AG09319 (cell line): ENCODE results near the gene EN1.

Source experiments
- DNase-seq: peaks from one replicate; pipeline ENCODE4 v3.0.0-alpha.2; 2010; ENCODE audit warnings: low read depth; ENCODE audit errors: extremely low read depth
- TF ChIP-seq, protein P1 (sequence below): IDR thresholded peaks from 2 replicates; pipeline ENCODE4 v1.5.1; 2011; ENCODE audit warnings: low read depth, mild to moderate bottlenecking, inconsistent platforms, low read length, moderate library complexity

The EN1 gene

DNA sequence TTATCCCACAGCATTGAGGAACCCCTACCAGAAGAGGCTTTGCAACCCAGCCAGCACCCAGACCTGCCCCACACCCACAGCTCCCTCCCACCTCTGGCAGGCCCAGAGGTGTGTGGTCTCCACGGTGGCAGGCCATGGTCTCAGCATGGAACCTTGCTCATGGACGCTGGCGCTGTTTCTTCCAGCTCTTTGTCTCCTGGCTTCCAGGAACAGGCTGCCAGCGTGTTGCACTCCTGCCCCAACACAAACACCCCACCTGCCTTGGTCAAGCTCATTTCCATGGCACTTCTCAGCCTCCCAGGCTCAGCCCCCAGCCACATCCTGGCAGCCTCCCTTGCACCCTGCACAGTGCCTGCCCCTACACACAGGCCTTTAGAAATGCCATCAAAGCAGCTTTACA, 31.7 kb downstream of the EN1 start:
- TF ChIP-seq, protein P1, sequence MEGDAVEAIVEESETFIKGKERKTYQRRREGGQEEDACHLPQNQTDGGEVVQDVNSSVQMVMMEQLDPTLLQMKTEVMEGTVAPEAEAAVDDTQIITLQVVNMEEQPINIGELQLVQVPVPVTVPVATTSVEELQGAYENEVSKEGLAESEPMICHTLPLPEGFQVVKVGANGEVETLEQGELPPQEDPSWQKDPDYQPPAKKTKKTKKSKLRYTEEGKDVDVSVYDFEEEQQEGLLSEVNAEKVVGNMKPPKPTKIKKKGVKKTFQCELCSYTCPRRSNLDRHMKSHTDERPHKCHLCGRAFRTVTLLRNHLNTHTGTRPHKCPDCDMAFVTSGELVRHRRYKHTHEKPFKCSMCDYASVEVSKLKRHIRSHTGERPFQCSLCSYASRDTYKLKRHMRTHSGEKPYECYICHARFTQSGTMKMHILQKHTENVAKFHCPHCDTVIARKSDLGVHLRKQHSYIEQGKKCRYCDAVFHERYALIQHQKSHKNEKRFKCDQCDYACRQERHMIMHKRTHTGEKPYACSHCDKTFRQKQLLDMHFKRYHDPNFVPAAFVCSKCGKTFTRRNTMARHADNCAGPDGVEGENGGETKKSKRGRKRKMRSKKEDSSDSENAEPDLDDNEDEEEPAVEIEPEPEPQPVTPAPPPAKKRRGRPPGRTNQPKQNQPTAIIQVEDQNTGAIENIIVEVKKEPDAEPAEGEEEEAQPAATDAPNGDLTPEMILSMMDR, result no peak
- no peak for DNase-seq

DNA sequence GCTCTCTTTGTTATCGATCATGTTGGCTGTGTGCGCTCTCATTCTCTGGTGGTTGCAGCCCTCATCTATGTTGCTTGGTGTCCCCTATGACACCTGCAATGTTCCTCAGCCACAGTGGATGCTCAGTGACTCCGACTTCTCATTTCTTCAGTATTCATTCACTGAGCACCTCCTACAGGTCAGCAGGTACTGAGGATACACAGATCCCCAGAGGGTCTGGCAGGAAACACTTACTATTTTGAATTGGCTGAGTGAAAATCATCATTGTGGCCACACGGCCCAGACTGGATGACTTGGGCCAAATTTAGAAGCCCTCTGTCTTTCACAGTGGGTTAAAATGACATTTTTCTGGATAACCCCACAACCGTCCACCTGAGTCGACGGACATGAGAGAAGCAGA, 32.1 kb downstream of the EN1 start:
- no peak for DNase-seq
- TF ChIP-seq, protein P1, result no peak

DNA sequence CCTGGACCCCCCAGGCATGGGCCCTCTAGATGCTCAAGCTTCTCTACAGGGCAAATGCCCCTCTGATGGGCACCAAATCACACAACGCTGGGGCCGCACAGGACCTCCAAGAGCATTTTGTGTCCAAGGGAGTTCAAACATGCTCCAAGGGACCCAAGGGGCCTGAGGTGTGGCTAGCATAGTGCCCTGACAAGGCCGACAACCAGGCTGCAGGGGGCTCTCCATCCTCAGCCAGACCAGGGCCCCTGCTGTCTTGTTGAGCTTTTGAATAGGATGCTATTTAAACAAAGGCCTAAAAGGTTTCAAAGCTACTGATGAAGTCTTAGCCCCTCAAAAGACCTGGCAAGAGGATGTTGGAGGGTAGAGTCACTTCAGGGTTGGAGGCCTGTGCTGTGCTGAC, 33.1 kb downstream of the EN1 start:
- DNase-seq, result no peak
- TF ChIP-seq, protein P1, result no peak

DNA sequence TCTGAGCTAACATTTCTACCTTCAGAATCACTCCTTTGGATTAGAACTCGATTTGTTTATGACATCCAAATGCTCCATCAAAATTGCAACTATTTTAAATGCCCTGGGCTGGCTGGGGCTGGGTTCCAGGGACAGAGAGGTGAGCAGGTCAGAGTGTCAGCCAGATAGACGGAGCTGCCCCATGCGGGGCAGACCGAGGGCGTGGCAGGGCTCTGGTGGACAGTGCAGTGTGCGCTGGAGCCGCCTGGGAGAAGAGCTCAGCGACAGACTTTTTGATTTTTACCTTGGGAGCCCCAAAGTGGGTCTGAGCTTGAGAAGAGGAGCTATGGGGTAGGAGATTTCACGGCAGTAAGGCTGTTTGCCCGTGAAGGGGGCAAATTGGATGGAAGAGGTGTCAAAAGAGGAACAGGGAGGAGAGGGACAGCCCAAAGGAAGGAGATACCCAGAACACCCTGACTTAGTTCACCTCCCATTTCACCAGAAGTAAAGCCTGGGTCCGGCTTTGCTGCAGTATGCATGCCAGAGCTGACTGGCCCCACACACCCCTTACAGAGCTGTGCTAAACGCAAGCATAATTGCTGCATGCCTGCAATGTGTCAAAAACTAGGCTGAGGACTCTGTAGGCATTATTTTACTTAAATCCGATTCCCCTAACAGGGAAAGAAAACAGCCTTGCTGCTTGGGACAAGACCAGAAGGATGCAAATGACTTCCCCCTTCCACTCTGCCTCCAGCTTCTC, 33.7 kb downstream of the EN1 start:
- TF ChIP-seq, protein P1, result no peak
- no peak for DNase-seq

DNA sequence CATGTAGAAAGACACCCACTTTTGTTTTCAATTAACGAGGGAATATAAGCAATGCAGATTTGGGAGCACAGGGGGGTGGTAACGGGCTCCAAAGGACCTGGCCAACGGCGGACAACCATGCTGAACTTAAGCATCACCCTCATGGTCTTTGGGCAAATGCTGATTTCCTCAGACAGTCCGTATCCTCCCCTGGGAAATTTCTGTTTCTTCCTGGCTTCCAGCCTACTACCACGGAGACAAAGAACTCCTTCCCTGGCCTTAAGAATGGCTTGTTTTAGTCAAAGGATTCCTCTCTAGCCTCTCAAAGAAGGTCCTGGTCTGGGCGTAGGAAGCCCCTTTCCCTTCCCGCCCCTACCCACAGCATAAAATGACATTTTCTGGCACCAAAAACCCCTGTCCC, 34.3 kb downstream of the EN1 start:
- TF ChIP-seq, protein P1, result no peak
- no peak for DNase-seq

DNA sequence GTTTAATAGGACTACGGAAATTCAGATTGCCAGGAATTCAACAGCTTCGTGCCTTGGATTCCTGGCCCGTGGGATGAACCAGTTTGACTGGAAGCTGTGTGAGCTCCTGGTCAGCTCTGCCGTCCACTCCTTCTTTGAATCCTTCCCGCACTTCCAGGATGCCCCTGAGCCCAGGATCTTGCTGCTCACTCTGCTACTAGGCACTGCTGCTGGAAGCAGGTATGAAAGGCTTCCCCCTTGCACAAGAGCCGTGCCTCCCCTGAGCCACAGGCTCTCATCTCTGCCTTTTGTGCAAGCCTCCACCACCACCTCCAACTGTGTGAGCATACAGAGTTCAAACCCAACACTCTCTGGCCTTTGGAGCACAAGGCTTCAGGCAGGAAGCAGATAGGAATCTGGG, 34.9 kb downstream of the EN1 start:
- DNase-seq, result no peak
- TF ChIP-seq, protein P1, result no peak

DNA sequence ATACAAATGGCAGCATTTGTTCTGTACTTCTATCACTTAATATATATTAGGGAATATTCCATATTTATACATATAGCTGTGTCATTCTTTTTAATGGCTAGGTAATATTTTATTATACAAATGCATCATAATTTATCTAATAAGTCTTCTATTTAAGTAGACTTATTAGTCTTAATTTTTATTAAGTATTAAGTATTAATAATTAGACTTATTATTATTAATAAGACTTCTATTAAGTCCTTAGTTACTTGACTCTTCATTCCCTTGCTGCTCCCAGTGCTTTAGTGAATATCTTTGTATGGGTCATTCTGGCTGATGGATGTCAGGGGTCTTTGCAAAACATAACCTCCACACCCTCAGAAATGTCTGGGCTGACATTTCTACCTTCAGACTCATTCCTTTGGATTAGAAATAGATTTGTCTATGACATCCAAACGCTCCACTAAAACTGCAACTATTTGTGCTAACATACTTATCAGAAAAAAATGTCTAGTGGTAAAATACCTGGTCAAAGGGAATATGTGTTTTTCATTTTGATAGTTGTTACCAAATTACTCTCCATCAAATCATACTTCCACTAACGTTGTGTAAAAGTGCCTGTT, 35.8 kb downstream of the EN1 start:
- DNase-seq, result no peak
- TF ChIP-seq, protein P1, result no peak
